Upper lobe of right lung (tissue), 1 donor: ENCODE results near the gene SRSF10. TPM values are rescaled to one million over a fixed set of nuclear protein-coding genes. Genes with fewer than 3 reads are reported as not detected.

Experiments used
- ATAC-seq: fragments of 200-7000 bp; cut with Tn5 transposase; one replicate; pipeline ENCODE4 v1.9.1; 2020; ENCODE audit warnings: mild to moderate bottlenecking, moderate library complexity
- DNase-seq: peaks from one replicate; pipeline ENCODE4 v3.0.0-alpha.2; 2020
- H3K27ac ChIP-seq: fragments of 200-600 bp; one replicate; pipeline ENCODE4 v1.8.0; 2022
- H3K27me3 ChIP-seq: fragments of 200-600 bp; one replicate; pipeline ENCODE4 v1.8.0; 2022; ENCODE audit warnings: mild to moderate bottlenecking
- H3K36me3 ChIP-seq: fragments of 200-600 bp; one replicate; pipeline ENCODE4 v1.8.0; 2022
- H3K4me1 ChIP-seq: fragments of 200-600 bp; one replicate; pipeline ENCODE4 v1.8.0; 2022
- H3K4me3 ChIP-seq: fragments of 200-600 bp; one replicate; pipeline ENCODE4 v1.8.0; 2022; ENCODE audit warnings: mild to moderate bottlenecking
- H3K9me3 ChIP-seq: fragments of 200-600 bp; one replicate; pipeline ENCODE4 v1.8.0; 2022
- CTCF ChIP-seq: fragments of 200-600 bp; IDR thresholded peaks from one replicate; pipeline ENCODE4 v1.8.0; 2022; ENCODE audit warnings: antibody characterized with exemption
- intact Hi-C: fragments of 100-400 bp; cut with DNase I; formaldehyde crosslinking; loops from one replicate; pipeline ENCODE4 v1.11.0; 2022
- total RNA-seq: library from RNA; stranded (reverse); fragmentation: NEBNext Ultra II Directional; extraction: Animal tissue kit (Norgen Biotek cat#: 25700); gene quantifications from one replicate; pipeline ENCODE4 v1.2.1, GENCODE V29; 2021
- donor health status: DM: no; HTN: yes; CAD: no; lungs with severe emphysema.

The SRSF10 gene
- total RNA-seq, 1 donor from 2014 or later, result 96.0 TPM

GRCh38 chr1:23947366-23947765, 32.8 kb downstream of the SRSF10 start:
- intact Hi-C loops, result no loop called here
- H3K27ac ChIP-seq, result no peak overlapping the region

GRCh38 chr1:23936481-23937176, 43.5 kb downstream of the SRSF10 start:
- Histone ChIP-seq H3K36me3 (no peaks in the 10 kb centered on the region), H3K27ac (no peak overlapping the region), H3K4me1 (no peaks in the 10 kb centered on the region), H3K27me3 (no peaks in the 10 kb centered on the region), H3K4me3 (no peak overlapping the region), H3K9me3 (no peaks in the 10 kb centered on the region)
- intact Hi-C loops, result no loop called here
- no peak for DNase-seq
- no peak for ATAC-seq
- TF ChIP-seq CTCF, result no peak

More at GRCh38 chr1:23947366-23947765, 32.8 kb downstream of the SRSF10 start:
- H3K4me3 ChIP-seq, result no peak overlapping the region
- H3K36me3 ChIP-seq, result no peaks in the 10 kb centered on the region
- TF ChIP-seq CTCF, result no peak
- DNase-seq (no peak), ATAC-seq (no peak)
- H3K9me3 ChIP-seq, result no peaks in the 10 kb centered on the region
- H3K4me1 ChIP-seq, result no peaks in the 10 kb centered on the region
- no peaks in the 10 kb centered on the region for H3K27me3 ChIP-seq

- H3K4me1 ChIP-seq, result no peaks in the 10 kb centered on the region
- no peaks in the 10 kb centered on the region for H3K27me3 ChIP-seq
- no peaks in the 10 kb centered on the region for H3K36me3 ChIP-seq
- intact Hi-C loops, result no loop called here
- H3K27ac ChIP-seq, result peak overlapping the region; percentile 51
- no peak for TF ChIP-seq CTCF
- no peak for ATAC-seq
- no peak for DNase-seq
- H3K9me3 ChIP-seq, result no peaks in the 10 kb centered on the region
- H3K4me3 ChIP-seq, result no peak overlapping the region
Measured at GRCh38 chr1:23931491-23931880, 48.6 kb downstream of the SRSF10 start.

GRCh38 chr1:23930861-23931490, 49.2 kb downstream of the SRSF10 start:
- no peaks in the 10 kb centered on the region for H3K27me3 ChIP-seq
- ATAC-seq, result peak; percentile 53
- H3K4me1 ChIP-seq, result no peaks in the 10 kb centered on the region
- TF ChIP-seq CTCF, result no peak
- peak overlapping the region; percentile 51 for H3K27ac ChIP-seq
- H3K9me3 ChIP-seq, result no peaks in the 10 kb centered on the region
- no peaks in the 10 kb centered on the region for H3K36me3 ChIP-seq
- intact Hi-C loops, result no loop called here
- DNase-seq, result peak; percentile 80
- no peak overlapping the region for H3K4me3 ChIP-seq

- no peak for DNase-seq
- intact Hi-C loops, result no loop called here
- no peaks in the 10 kb centered on the region for H3K4me1 ChIP-seq
- H3K4me3 ChIP-seq, result no peak overlapping the region
- no peaks in the 10 kb centered on the region for H3K9me3 ChIP-seq
- no peak for TF ChIP-seq CTCF
- ATAC-seq, result no peak
- H3K27ac ChIP-seq, result no peak overlapping the region
- no peaks in the 10 kb centered on the region for H3K27me3 ChIP-seq
- no peaks in the 10 kb centered on the region for H3K36me3 ChIP-seq
Measured at GRCh38 chr1:23930270-23930669, 49.9 kb downstream of the SRSF10 start.
